Measurements from ENCODE around the gene PLA2G6.

PLA2G6 gene

DNA sequence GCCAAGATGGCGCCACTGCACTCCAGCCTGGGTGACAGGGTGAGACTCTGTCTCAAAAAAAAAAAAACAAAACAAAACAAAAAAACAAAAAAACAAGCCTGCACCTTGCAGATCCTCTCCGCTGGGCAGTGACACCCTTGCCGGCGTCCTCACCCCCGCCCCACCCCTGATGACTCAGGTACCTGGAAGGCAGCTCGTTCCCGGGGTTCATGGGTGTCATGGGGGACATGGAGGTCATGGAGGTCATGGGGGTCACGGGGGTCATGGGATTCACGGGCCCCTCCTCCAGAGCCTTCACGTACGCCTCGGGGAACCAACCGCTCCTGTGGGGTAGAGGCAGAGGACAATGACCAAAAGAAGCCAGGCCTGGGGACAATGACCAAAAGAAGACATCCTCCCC is 94.7 kb downstream of the PLA2G6 start:
- TF ChIP-seq TAF1 (IDR thresholded peaks at IDR 0.05; ENCODE audit: borderline replicate concordance, insufficient read depth, low read length) (no peak), POLR2AphosphoS5 (IDR thresholded peaks at IDR 0.05; ENCODE audit: low read depth, low read length) (no peak), FOXP2 (optimal IDR thresholded peaks at IDR 0.05; ENCODE audit: borderline replicate concordance, extremely low read depth, extremely low read length, insufficient read depth) (no peak), SIN3A (IDR thresholded peaks at IDR 0.05; ENCODE audit: borderline replicate concordance, insufficient read depth, low read length) (no peak)
- TF ChIP-seq, protein P1, sequence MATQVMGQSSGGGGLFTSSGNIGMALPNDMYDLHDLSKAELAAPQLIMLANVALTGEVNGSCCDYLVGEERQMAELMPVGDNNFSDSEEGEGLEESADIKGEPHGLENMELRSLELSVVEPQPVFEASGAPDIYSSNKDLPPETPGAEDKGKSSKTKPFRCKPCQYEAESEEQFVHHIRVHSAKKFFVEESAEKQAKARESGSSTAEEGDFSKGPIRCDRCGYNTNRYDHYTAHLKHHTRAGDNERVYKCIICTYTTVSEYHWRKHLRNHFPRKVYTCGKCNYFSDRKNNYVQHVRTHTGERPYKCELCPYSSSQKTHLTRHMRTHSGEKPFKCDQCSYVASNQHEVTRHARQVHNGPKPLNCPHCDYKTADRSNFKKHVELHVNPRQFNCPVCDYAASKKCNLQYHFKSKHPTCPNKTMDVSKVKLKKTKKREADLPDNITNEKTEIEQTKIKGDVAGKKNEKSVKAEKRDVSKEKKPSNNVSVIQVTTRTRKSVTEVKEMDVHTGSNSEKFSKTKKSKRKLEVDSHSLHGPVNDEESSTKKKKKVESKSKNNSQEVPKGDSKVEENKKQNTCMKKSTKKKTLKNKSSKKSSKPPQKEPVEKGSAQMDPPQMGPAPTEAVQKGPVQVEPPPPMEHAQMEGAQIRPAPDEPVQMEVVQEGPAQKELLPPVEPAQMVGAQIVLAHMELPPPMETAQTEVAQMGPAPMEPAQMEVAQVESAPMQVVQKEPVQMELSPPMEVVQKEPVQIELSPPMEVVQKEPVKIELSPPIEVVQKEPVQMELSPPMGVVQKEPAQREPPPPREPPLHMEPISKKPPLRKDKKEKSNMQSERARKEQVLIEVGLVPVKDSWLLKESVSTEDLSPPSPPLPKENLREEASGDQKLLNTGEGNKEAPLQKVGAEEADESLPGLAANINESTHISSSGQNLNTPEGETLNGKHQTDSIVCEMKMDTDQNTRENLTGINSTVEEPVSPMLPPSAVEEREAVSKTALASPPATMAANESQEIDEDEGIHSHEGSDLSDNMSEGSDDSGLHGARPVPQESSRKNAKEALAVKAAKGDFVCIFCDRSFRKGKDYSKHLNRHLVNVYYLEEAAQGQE (IDR thresholded peaks at IDR 0.05; ENCODE audit: insufficient read depth in 1 of 2, low read depth in 2 of 2, low read length in 2 of 2) = no peak

DNA sequence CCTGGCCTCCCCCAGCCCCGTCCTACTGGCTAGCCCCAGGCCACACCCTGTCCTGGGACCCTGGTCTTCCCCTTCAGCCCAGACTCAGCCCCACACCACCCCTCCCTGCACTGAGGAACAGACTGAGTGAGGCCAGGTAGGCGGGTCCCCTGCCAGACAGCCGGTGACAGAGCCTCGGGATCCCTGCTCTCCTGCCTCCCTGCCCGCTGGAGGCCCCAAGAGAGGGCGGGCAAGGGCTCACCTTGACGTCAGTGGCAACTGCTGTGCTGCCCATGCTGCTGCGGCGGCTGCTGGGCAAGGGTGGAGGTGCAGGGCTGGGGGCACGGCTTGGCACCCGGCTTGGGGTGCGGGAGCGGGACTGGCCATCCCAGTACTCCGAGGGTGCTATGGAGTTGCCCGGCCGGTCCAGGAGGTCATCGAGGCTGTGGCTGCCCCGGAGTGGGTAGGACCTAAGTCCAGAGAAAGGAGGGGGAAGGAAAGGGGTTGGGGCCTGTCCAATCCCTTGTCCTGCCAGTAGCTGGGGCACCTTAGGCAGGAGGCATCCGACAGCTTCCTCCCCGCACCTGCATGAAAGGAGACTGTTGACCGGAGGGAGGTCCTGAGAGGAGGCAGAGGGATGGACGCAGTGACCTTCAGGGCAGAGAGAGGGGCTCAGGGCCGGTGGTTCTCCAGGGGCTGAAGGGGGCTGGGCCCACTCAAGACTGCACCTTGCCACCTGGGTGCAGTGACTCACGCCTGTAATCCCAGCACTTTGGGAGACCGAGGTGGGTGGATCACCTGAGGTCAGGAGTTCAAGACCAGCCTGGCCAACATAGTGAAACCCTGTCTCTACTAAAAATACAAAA is 95.4 kb downstream of the PLA2G6 start:
- TF ChIP-seq, protein P1 (IDR thresholded peaks at IDR 0.05; ENCODE audit: insufficient read depth in 1 of 2, low read depth in 2 of 2, low read length in 2 of 2) = no peak
- TF ChIP-seq TAF1 (IDR thresholded peaks at IDR 0.05; ENCODE audit: borderline replicate concordance, insufficient read depth, low read length) (no peak), POLR2AphosphoS5 (IDR thresholded peaks at IDR 0.05; ENCODE audit: low read depth, low read length) (no peak), SIN3A (IDR thresholded peaks at IDR 0.05; ENCODE audit: borderline replicate concordance, insufficient read depth, low read length) (no peak), FOXP2 (optimal IDR thresholded peaks at IDR 0.05; ENCODE audit: borderline replicate concordance, extremely low read depth, extremely low read length, insufficient read depth) (no peak)

DNA sequence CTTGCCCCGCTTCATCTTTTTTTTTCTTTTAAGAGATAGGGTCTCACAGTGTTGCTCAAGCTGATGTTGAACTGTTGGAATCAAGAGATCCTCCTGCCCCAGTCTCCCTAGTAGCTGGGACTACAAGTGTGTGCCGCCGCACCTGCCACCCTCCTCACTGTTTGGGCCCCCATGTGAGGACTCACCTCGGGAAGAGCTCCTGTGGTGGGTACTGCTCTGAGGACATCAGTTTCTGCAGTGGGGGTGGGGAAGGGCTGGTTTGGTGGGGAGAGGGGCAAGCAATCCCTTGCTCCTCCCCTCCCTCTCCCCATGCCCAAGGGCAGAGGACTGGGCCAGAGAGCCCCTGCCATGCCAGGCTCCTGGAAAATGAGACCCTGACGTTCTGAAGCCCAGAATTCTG is 96.1 kb downstream of the PLA2G6 start:
- TF ChIP-seq POLR2AphosphoS5 (IDR thresholded peaks at IDR 0.05; ENCODE audit: low read depth, low read length) (no peak), FOXP2 (optimal IDR thresholded peaks at IDR 0.05; ENCODE audit: borderline replicate concordance, extremely low read depth, extremely low read length, insufficient read depth) (no peak), TAF1 (IDR thresholded peaks at IDR 0.05; ENCODE audit: borderline replicate concordance, insufficient read depth, low read length) (no peak)
- TF ChIP-seq, protein P1 (IDR thresholded peaks at IDR 0.05; ENCODE audit: insufficient read depth in 1 of 2, low read depth in 2 of 2, low read length in 2 of 2) = no peak

DNA sequence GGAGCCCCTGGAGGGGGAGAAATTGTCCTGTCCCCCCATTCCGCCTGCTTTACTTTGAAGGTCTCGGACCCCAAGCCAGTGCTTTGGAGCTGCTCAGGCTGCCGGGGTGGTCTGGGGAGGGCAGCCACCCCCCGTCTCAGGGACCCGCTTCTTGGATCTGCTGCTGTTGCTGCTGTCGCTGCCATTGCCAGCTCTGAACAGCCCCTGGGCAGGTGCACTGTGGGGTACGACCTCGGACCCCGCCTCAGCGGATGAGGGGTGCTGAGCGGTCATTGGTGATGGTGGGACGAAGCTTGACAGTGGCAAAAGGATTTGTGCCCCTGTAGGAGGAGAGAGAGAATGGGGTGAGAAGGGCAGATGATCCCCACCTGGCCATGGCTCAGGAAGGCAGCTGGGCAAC is 96.6 kb downstream of the PLA2G6 start:
- TF ChIP-seq FOXP2 (optimal IDR thresholded peaks at IDR 0.05; ENCODE audit: borderline replicate concordance, extremely low read depth, extremely low read length, insufficient read depth) (no peak), SIN3A (IDR thresholded peaks at IDR 0.05; ENCODE audit: borderline replicate concordance, insufficient read depth, low read length) (no peak), POLR2AphosphoS5 (IDR thresholded peaks at IDR 0.05; ENCODE audit: low read depth, low read length) (no peak), TAF1 (IDR thresholded peaks at IDR 0.05; ENCODE audit: borderline replicate concordance, insufficient read depth, low read length) (no peak)
- TF ChIP-seq, protein P1 (IDR thresholded peaks at IDR 0.05; ENCODE audit: insufficient read depth in 1 of 2, low read depth in 2 of 2, low read length in 2 of 2) = no peak
